ENCODE results near the gene CXCL12. TPM values are rescaled to one million over a fixed set of nuclear protein-coding genes. Genes with fewer than 3 reads are reported as not detected.

Gene CXCL12
- polyA plus RNA-seq, 1 experiment = 217 TPM

GRCh38 chr10:44327461-44327860 lies 57.4 kb downstream of the CXCL12 start:
- Histone ChIP-seq H3K4me3 (ENCODE audit: low read depth, low read length) (no peak overlapping the region), H3K36me3 (ENCODE audit: control insufficient read depth, insufficient read depth, low read length) (no peaks in the 10 kb centered on the region), H3K27me3 (ENCODE audit: control insufficient read depth, insufficient read depth, low read length) (peaks cover 2% of the 10 kb centered on the region; the same call in 1 of the 2 replicates)
- TF ChIP-seq CTCF (IDR thresholded peaks at IDR 0.05; ENCODE audit: insufficient read depth, low read depth, low read length) = no peak
- CTCF ChIA-PET = interaction anchor here (1.0 kb wide), 1 partner anchor 17 kb away, joined by 3 read pairs; no protein-coding TSS in a partner anchor
- POLR2A ChIA-PET = no interaction called here
- no peak for DNase-seq (ENCODE audit: low read depth)
